Measurements from ENCODE around the gene SDK1.

GRCh38 chr7:3321745-3322144 is 20.7 kb downstream of the SDK1 start:
- no peak for TF ChIP-seq POLR2A (IDR thresholded peaks at IDR 0.05; ENCODE audit: extremely low read depth, insufficient read length)
- TF ChIP-seq, protein P1, sequence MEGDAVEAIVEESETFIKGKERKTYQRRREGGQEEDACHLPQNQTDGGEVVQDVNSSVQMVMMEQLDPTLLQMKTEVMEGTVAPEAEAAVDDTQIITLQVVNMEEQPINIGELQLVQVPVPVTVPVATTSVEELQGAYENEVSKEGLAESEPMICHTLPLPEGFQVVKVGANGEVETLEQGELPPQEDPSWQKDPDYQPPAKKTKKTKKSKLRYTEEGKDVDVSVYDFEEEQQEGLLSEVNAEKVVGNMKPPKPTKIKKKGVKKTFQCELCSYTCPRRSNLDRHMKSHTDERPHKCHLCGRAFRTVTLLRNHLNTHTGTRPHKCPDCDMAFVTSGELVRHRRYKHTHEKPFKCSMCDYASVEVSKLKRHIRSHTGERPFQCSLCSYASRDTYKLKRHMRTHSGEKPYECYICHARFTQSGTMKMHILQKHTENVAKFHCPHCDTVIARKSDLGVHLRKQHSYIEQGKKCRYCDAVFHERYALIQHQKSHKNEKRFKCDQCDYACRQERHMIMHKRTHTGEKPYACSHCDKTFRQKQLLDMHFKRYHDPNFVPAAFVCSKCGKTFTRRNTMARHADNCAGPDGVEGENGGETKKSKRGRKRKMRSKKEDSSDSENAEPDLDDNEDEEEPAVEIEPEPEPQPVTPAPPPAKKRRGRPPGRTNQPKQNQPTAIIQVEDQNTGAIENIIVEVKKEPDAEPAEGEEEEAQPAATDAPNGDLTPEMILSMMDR (IDR thresholded peaks at IDR 0.05; ENCODE audit: low read depth, low read length), result no peak

Data from NB4 (cell line).